ENCODE data around the gene C6orf47. TPM values are rescaled to one million over a fixed set of nuclear protein-coding genes. Genes with fewer than 3 reads are reported as not detected.

Gene C6orf47
- total RNA-seq, 1 experiment from 2014 or later, result 17.8 TPM

DNA sequence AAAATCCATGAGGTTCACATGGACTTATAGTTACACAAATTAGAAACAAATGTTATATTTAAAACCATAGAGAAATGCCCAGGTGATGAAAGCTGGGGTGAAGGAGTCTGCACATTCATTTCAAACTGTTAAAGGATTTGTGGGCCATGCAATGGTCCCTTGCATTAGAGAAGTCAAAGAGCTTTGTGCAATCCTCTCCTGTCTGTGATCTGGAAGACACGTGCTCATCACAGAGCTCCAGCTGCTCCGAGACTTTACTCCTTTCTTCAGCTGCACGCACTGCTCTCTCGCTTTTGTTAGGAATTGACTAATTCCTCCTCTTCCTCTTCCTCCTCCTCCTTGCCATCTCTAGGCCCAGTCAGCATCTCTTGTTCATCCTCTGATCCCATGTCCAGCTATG is 49.6 kb downstream of the C6orf47 start:
- Histone ChIP-seq H4K20me1 (ENCODE audit: insufficient read depth) (no peaks in the 10 kb centered on the region), H3F3A (ENCODE audit: insufficient read depth, low read depth) (no peaks in the 10 kb centered on the region), H3K9me2 (ENCODE audit: insufficient read depth) (no peaks in the 10 kb centered on the region), H3K9me3 (ENCODE audit: insufficient read depth, low read depth) (no peaks in the 10 kb centered on the region), H3K79me2 (ENCODE audit: low read depth) (no peaks in the 10 kb centered on the region), H3K27ac (no peak overlapping the region), H3K36me3 (ENCODE audit: low read depth) (no peaks in the 10 kb centered on the region), H3K4me2 (no peak overlapping the region), H3K4me1 (replicated peaks; ENCODE audit: insufficient read depth) (0 out of 2 replicates have a peak, but pooled peaks cover 4% of the 10 kb centered on the region), H2AFZ (no peak overlapping the region), H3K27me3 (ENCODE audit: insufficient read depth, low read depth) (no peaks in the 10 kb centered on the region), H3K4me3 (no peak overlapping the region)
- TF ChIP-seq EZH2 (IDR thresholded peaks at IDR 0.05; ENCODE audit: low read depth) (no peak), CTCF (conservative IDR thresholded peaks at IDR 0.05) (no peak)
- intact Hi-C loops (cut with micrococcal nuclease; ENCODE audit: unreplicated experiment), result no loop called here
- ChIA-PET CTCF (interaction anchor here (0.5 to 0.7 kb wide), 2 partner anchors 12 to 80 kb away, joined by 3 read pairs; no protein-coding TSS in a partner anchor), POLR2A (ENCODE audit: unreplicated experiment) (no interaction called here)
- BruUV-seq (replicated peaks), result no TSS peak
- no peak for DNase-seq

DNA sequence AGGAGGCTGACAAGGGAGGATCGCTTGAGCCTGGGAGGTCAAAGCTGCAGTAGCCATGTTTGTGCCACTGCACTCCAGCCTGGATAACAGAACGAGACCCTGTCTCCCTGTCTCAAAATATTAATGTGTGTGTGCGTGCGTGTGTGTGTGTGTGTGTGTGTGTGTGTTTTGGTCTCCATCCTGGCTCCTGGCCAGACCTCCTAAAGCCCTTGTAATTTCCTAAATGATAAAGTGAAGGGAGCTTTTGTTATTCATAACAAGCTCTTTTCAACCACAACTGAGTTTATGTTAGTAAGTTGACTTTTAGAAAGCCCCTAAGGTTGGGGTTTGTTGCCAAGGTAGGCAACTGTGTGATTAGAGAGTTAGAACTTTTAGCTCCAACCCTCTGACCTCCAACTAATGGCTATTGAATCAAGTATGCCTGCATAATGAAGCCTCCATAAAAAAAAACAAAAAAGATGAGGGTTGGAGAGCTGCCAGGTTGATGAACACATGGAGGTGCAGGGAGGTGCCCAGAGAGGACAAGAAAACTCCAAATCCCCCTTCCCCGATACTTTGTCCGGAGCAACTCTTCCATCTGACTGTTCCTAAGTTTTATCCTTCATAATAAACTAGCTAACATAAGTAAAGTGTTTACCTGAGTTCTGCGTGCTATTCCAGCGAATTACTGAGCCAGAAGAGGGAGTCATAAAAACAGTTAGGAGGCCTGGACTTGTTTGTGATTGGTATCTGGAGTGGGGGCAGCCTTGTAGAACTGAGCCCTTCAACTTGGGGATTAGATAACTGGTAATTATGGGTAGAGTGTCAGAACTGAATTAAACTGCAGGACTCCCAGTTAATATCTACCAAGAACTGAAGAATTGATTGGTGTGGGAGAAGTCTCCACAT is 50.8 kb downstream of the C6orf47 start:
- Histone ChIP-seq H3K27me3 (ENCODE audit: insufficient read depth, low read depth) (no peaks in the 10 kb centered on the region), H3K4me2 (no peak overlapping the region), H3K36me3 (ENCODE audit: low read depth) (no peaks in the 10 kb centered on the region), H3K79me2 (ENCODE audit: low read depth) (no peaks in the 10 kb centered on the region), H4K20me1 (ENCODE audit: insufficient read depth) (no peaks in the 10 kb centered on the region), H3K27ac (no peak overlapping the region), H3K4me1 (replicated peaks; ENCODE audit: insufficient read depth) (no peaks in the 10 kb centered on the region), H3K4me3 (no peak overlapping the region), H3F3A (ENCODE audit: insufficient read depth, low read depth) (no peaks in the 10 kb centered on the region), H3K9me2 (ENCODE audit: insufficient read depth) (no peaks in the 10 kb centered on the region), H2AFZ (no peak overlapping the region), H3K9me3 (ENCODE audit: insufficient read depth, low read depth) (no peaks in the 10 kb centered on the region)
- ChIA-PET CTCF (interaction anchor here (0.5 kb wide), 1 partner anchor 16 kb away, joined by 3 read pairs; no protein-coding TSS in a partner anchor), POLR2A (ENCODE audit: unreplicated experiment) (interaction anchor here (0.6 kb wide), 2 partner anchors 28 to 521 kb away, joined by 3 to 4 read pairs; no protein-coding TSS in a partner anchor)
- no TSS peak for BruUV-seq (replicated peaks)
- no peak for TF ChIP-seq CTCF (conservative IDR thresholded peaks at IDR 0.05)
- no peak for TF ChIP-seq EZH2 (IDR thresholded peaks at IDR 0.05; ENCODE audit: low read depth)
- DNase-seq, result no peak
- intact Hi-C loops (cut with micrococcal nuclease; ENCODE audit: unreplicated experiment), result no loop called here

Small RNA genes within 50 kb of the gene (microRNA-seq; reads per million reads assigned to microRNA genes)
- gene MIR4646 (ENCODE audit: borderline number of aligned reads, borderline replicate concordance) (not detected), gene MIR6832 (ENCODE audit: borderline number of aligned reads, borderline replicate concordance) (not detected)

Other genes starting within 250 kb of the C6orf47 start
- gene MICB, start 162.6 kb downstream of the C6orf47 start, total RNA-seq (2021), result 26.7 and 37.8 TPM in 2 replicates
- not detected in 2 replicates for gene MCCD1, start 131.8 kb downstream of the C6orf47 start, total RNA-seq (2021)
- gene DDX39B, start 118.8 kb downstream of the C6orf47 start, total RNA-seq (2021), result 383 and 436 TPM in 2 replicates
- 0.55 and 1.8 TPM in 2 replicates for gene ATP6V1G2, start 114.2 kb downstream of the C6orf47 start, total RNA-seq (2021)
- 26.1 and 38.3 TPM in 2 replicates for gene NFKBIL1, start 113.2 kb downstream of the C6orf47 start, total RNA-seq (2021)
- not detected in 2 replicates for gene LTA, start 88.5 kb downstream of the C6orf47 start, total RNA-seq (2021)
- not detected in 2 replicates for gene TNF, start 85.2 kb downstream of the C6orf47 start, total RNA-seq (2021)
- 0.63 TPM in 1 of 2 replicates, not detected in the other for gene LTB, start 78.4 kb downstream of the C6orf47 start, total RNA-seq (2021)
- 1.6 TPM in 2 replicates for gene LST1, start 74.5 kb downstream of the C6orf47 start, total RNA-seq (2021)
- gene NCR3, start 67.8 kb downstream of the C6orf47 start, total RNA-seq (2021), result not detected in 2 replicates
- not detected in 2 replicates for gene AIF1, start 45.5 kb downstream of the C6orf47 start, total RNA-seq (2021)
- gene PRRC2A, start 40.1 kb downstream of the C6orf47 start, total RNA-seq (2021), result 182 and 192 TPM in 2 replicates
- 336 and 358 TPM in 2 replicates for gene BAG6, start 8.1 kb downstream of the C6orf47 start, total RNA-seq (2021)
- gene APOM, start 4.9 kb downstream of the C6orf47 start, total RNA-seq (2021), result 2.7 and 2.9 TPM in 2 replicates
- 11.5 and 13.0 TPM in 2 replicates for gene GPANK1, start 4.2 kb upstream of the C6orf47 start, total RNA-seq (2021)
- 152 and 173 TPM in 2 replicates for gene CSNK2B, start 5.3 kb upstream of the C6orf47 start, total RNA-seq (2021)
- 20.9 and 24.0 TPM in 2 replicates for gene LY6G5B, start 9.2 kb upstream of the C6orf47 start, total RNA-seq (2021)
- 2.6 and 3.7 TPM in 2 replicates for gene LY6G5C, start 20.3 kb upstream of the C6orf47 start, total RNA-seq (2021)
- 31.3 and 35.2 TPM in 2 replicates for gene ABHD16A, start 42.5 kb upstream of the C6orf47 start, total RNA-seq (2021)
- gene LY6G6F, start 46.1 kb upstream of the C6orf47 start, total RNA-seq (2021), result not detected in 2 replicates
- not detected in 2 replicates for gene LY6G6D, start 54.6 kb upstream of the C6orf47 start, total RNA-seq (2021)
- 1.2 and 2.1 TPM in 2 replicates for gene LY6G6C, start 61.0 kb upstream of the C6orf47 start, total RNA-seq (2021)
- gene MPIG6B, start 62.6 kb upstream of the C6orf47 start, total RNA-seq (2021), result 0.43 and 0.59 TPM in 2 replicates
- gene DDAH2, start 68.5 kb upstream of the C6orf47 start, total RNA-seq (2021), result 58.3 and 99.6 TPM in 2 replicates
- gene CLIC1, start 75.8 kb upstream of the C6orf47 start, total RNA-seq (2021), result 546 and 599 TPM in 2 replicates
- gene MSH5, start 79.2 kb upstream of the C6orf47 start, total RNA-seq (2021), result 50.0 and 68.8 TPM in 2 replicates
- 11.1 and 16.9 TPM in 2 replicates for gene SAPCD1, start 101.9 kb upstream of the C6orf47 start, total RNA-seq (2021)
- gene VWA7, start 116.5 kb upstream of the C6orf47 start, total RNA-seq (2021), result 6.0 and 9.6 TPM in 2 replicates
- gene VARS1, start 135.0 kb upstream of the C6orf47 start, total RNA-seq (2021), result 99.6 and 124 TPM in 2 replicates
- 67.5 and 74.3 TPM in 2 replicates for gene LSM2, start 146.2 kb upstream of the C6orf47 start, total RNA-seq (2021)
- 2.3 and 2.6 TPM in 2 replicates for gene HSPA1L, start 154.5 kb upstream of the C6orf47 start, total RNA-seq (2021)
- gene HSPA1A, start 154.8 kb upstream of the C6orf47 start, total RNA-seq (2021), result 378 and 385 TPM in 2 replicates
- 334 and 340 TPM in 2 replicates for gene HSPA1B, start 167.0 kb upstream of the C6orf47 start, total RNA-seq (2021)
- gene NEU1, start 202.0 kb upstream of the C6orf47 start, total RNA-seq (2021), result 23.1 and 23.4 TPM in 2 replicates
- gene SLC44A4, start 218.2 kb upstream of the C6orf47 start, total RNA-seq (2021), result 44.4 and 44.9 TPM in 2 replicates
- 57.3 and 68.3 TPM in 2 replicates for gene EHMT2, start 236.9 kb upstream of the C6orf47 start, total RNA-seq (2021)
- gene ZBTB12, start 241.3 kb upstream of the C6orf47 start, total RNA-seq (2021), result 16.2 and 20.3 TPM in 2 replicates